Kidney tubule cell (primary cell): ENCODE measurements around the gene MTIF3.

Experiments
- DNase-seq: peaks from one replicate; pipeline ENCODE4 v3.0.0-alpha.2; 2018; ENCODE audit warnings: low spot score

The MTIF3 gene, protein sequence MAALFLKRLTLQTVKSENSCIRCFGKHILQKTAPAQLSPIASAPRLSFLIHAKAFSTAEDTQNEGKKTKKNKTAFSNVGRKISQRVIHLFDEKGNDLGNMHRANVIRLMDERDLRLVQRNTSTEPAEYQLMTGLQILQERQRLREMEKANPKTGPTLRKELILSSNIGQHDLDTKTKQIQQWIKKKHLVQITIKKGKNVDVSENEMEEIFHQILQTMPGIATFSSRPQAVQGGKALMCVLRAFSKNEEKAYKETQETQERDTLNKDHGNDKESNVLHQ

DNA sequence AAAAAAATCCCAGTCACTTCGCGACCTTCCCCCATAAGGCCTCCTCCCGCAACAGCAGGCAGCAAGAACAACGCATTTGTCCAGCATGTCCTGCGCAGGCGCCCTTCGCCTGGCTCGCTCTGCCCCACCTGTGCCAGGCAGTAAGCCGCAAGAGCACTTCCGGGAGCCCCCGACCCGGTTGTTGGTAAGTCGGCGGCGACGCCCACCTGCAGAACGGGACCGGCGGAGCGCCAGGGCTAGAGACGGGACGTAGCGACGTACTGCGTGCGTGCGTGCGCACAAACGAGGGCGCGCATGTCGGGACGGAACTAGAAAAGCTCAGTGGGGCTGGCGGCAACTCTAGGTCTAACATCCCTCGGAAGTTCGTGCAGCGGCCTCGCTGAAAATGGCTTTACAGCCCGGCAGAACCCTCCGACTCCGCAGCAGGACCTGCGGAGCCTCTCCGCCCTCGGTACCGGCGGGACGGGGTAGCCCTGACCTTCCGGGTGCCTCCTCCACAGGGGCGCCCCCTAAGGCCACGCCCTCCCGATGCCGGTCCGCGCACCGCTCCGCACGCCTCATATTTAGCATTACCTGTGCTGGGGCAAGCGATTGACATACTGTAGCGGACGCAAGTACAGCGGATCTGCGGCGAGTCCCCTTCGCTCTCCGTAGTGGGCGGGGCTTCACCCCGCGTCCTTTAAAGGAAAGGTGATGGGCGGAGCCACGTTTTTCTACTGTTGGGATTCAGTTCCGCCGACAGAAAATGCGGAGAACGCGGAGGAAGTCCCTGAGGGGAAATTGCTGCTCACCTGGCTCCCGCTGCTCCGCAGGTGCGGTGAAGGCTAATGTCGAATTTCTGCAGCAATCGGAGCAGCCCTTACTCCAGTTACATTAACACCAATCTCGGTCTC is at the start of gene MTIF3:
Gene MTIF3, minus strand, starts transcription at position 629 of the 893 bp plus-strand sequence. CDS start 10,116 bp downstream, outside the sequence.
- peak; percentile 97 for DNase-seq

DNA sequence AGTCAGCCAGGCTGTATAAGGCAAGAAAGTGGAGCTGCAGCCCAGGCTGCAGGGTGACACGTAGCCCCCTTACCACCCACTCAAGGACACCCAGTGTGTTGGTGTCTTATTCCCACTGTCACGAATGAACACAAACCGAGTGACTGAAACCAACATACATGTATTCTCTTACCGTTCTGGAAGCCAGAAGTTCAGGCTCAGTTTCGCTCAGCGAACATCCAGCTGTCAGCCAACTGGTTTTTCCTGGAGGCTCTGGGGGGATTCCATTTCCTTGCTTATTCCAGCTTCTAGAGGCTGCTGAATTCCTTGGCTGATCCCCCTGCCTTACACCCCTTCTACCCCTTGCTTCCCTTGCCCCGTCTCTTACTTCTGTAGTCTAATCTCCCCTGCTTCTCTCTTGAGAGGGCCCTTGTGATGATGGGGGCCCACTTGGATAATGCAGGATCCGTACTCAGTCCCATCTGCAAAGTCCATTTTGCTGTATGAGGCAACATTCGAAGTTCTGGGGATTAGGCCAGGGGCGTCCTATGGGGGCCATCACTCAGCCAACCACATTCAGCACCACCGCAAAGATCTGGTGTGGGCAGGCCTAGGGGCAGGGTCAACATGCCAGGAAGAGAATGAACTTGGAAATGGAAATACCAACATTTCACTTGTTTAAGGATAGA is 47.3 kb upstream of the MTIF3 start:
- no peak for DNase-seq

DNA sequence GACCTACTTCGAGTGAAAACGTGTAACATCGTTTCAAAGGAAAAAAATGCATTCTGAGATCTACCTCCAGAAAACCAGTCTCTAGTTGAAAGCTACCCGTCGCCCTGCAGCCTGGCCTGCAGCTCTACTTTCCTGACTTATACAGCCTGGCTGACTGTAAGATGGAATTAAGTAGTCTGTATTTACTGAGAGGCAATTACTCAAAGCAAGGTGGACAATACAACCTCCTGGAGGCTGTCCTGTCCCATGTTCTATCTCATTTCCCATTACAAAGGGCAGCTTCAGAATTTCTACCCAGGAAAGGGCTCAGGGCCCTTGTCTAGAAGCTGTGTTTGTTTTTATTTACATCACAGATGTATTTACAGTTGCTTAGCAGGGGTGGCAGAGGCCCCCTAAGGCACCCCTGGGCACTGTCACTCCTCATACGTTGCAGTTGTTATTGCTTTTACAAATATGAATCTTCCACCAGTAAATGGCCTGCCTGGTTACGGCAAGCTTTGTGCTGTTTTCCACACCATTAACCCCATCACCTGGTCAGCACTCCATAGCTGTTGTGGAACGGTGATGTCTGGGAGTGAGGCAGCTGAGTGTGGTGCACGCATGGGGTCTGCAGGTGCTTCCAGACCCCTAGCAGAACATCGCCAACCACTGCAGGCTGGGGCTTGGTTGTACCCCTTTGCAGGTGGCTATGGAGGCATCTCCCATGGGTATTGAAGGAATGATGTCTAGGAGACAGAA is 46.3 kb upstream of the MTIF3 start:
- DNase-seq: no peak

DNA sequence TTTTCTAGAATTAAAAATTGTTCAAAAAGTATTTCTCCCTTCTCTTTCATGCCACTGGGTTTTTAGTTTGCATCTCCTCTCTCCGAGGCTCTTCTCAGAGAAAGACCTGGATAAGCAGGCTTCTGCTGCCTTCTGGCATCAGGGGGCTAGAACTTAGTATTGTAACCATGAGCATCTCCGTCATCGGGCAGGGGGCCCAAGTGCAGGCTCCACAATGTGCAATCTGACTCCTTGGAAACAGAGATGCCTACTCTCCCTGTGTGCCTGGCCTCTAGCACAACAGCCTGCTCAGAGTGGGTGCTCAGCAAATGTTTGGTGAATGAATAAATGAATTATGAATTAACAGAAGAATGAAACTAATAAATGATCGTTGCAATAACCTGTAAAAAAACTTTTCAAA is 45.6 kb upstream of the MTIF3 start:
- DNase-seq: no peak

DNA sequence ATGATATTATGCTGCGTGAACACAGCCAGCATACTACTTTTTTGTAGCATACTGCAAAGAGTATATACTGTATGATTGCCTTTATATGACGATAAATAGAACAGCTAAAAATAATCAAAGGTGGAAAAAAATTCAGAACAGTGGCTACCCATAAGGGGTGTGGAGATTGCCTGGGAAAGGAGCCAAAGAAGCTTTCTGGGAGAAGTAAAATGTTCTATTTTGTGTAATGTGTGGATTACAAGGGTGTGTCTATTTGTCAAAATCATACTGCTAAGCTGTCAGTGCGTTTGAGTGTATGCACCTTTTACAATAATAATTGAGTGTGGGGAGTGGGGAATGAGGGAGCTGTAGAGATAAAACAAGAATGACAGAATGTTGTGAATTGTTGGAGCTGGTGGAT is 45.2 kb upstream of the MTIF3 start:
- no peak for DNase-seq

DNA sequence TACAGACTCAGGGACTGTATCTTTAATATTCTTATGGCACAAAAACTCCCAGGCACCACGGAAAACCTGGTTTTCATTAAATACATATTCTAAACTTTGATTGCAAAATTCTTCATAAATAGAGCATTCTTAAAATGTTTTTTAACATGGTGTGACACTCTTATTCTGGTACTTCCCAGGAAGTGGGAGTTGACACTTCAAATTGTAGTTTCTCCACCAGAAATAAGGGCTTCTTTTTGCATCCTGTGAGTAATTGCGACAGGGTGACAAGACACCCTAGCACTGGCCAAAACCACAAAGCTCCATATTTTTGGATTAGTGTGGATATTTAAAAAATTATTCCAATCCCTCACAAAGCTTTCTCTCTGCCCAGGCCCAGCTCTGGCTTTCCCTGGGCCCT is 43.6 kb upstream of the MTIF3 start:
- DNase-seq: no peak

DNA sequence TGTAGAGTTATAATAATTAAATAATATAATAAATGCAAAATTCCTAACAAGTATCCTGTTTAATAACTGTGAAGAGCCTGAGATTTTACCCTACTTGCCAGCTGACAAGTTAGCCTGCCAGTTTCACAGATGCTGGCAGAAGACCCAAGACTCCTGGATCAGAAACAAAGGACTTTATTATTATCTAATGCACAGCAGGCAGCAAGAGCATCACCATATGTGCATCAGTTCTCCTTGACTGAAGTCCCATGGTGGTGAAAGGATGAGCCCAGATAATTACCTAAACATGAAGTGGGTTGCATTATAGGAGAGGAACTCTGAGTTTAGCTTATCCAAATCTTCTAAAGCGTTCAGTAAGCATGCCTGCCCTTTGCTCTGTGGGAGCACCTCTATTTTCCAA is 39.1 kb upstream of the MTIF3 start:
- DNase-seq: no peak

DNA sequence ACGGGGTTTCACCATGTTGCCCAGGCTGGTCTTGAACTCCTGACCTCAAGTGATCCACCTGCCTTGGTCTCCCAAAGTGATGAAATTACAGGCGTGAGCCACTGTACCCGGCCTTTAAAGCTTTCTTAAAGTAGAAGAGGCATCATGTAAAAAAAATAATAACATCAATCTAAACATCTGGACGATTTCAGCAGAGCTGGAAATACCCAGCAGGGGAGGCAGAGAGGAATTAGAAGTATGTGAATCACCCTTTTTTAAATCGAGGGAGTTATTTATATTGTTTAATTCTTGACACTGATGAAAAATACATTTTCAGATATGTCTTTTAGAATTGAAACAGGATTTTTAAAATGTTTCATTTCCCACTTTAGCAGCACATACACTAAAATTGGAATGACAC is 37.4 kb upstream of the MTIF3 start:
- DNase-seq: no peak

DNA sequence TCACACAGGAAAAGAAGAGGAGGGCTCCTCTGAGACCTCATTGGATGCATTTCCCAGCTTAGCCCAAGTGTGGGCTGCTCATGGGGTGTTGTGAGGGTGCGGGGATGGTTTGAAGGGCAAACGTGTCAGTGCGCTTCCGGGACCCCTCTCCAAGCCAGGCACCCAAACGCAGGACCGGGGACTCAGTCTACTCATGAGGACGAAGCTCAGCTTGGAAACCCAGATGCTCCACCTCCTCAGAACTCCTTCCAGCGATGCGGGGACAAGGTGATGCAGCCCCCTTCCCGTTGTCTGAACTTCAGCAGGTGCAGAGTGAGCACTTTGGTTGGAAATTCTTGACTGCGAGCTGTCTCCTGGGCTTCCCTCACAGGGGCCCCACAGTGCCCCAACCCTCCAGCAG is 33.1 kb upstream of the MTIF3 start:
- DNase-seq: no peak

DNA sequence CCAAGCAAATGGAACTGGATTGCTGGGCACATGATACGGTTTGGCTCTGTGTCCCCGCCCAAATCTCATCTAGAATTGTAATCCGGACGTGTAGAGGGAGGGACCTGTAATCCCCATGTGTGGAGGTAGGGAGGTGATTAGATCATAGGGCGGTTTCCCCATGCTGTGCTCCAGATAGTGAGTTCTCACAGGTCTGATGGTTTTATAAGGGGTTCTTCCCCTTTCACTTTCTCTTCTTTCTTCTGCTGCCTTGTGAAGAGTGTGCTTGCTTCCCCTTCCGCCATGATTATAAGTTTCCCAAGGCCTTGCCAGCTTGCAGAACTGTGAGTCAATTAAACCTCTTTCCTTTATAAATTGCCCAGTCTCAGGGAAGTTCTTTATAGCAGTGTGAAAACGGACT is 32.6 kb upstream of the MTIF3 start:
- DNase-seq: no peak

DNA sequence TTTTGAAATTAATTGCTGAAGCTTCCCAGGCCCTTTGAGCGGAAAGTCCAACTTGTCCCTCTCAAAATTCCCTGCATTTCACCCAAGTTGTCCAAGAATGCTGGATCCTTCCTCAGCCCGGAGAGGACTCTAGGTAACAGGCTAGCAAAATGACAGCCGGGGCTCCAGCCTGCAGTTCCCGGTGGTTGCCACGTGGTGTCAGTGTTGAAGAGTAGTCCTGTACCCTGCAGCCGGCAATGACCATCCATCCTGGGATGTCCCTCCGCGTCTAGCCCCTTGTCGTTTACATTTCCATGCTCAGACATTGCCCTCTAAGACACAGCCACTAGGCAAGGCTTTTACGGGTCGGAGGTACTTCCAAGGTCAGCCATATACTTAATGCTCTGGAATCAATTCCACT is 31.4 kb upstream of the MTIF3 start:
- peak; percentile 49 for DNase-seq

DNA sequence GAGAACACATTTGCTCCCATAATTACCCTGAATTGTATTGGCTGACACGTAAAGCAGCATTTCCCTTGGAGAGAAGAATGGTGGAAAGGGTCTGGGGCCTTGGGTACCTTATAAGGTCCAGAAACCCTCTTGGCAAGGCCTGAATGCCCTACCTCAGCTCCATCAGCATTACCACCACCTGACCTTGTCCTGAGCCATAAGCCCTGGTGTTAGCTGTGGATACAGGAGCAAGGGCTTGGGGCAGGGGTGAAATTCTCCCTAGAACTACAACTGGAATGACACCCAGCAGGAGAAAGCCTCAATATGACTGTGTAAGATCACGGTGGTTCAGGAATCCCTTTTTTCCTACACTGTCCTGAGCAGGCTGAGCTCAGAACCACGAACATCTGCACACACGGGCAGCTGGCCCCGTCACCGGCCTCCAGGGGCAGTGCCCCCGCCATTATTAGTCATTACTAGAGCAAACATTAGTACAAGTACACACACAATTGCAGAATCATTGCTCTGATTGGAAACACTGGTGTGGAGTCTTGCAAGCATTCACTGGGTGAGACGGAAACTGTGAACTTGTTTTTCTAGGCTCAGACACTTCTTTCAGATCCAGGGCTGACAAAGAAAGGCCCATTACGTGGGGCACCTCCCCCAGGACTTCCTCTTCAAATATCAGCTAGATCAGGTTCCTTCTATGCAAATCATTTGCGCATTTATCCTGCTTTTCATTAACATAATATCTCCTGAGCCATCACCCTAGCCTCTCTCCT is 26.8 kb upstream of the MTIF3 start:
- peak; percentile 55 for DNase-seq

DNA sequence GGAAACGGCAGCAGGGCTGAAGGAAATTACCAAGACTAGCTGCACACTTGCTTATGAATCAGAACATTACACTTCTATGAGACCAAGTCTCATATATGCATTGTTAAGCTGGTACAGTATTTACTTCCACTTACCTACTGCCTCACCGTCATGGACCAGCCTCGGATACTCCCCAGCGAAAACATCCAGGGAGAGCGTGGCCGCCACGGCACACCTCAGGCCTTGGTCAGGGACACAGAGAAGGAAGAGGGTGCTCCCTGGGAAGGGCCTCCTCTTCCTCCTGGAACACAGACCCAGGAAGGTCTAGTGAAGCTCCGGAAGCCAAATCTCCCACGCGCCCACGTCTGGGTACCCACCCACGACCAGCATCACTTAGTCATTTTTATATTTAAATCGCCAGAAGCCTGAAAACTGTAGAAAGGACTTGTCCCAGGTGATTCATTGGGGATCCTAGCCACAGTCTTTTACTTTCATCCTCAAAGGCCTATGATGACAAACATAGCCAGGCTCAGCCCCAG is 24.4 kb upstream of the MTIF3 start:
- no peak for DNase-seq

DNA sequence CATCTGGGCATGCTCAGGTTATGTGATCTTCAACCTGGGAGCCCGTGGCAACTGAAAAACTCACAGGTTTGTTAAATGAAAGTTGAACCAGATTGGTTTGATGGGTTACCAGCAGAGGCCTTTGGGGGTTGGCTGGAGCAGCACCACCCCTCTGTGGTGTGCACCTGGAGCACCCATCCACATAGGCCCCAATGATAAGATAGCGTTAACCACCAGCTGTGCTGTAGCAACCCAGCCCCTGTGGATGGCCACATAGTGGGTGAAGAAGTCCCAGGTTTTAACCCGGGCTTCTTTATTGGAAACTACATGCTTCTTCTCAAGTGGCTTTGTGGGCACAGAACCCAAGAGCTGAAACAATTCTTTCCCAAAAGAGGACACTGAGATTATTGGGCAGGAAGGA is 22.6 kb upstream of the MTIF3 start:
- DNase-seq: no peak

DNA sequence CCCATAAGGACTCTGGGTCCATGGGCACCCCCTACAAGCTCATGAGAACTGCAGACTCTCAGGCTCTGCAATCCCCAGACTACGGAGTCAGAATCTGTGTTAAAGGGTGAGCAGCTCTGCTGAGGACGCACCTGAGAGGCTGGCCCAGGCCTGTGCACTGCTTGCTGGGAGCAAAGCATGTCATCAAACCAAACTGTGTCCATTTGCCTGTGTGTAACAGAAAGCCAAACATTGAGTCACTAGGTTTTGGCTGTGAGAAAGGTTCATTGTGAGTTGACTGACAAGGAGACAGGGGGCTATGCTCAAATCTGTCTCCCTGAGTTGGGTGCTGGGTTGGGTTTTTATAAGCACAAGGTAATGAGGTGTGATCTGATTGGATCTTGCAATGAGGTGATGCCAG is 22.1 kb upstream of the MTIF3 start:
- no peak for DNase-seq

DNA sequence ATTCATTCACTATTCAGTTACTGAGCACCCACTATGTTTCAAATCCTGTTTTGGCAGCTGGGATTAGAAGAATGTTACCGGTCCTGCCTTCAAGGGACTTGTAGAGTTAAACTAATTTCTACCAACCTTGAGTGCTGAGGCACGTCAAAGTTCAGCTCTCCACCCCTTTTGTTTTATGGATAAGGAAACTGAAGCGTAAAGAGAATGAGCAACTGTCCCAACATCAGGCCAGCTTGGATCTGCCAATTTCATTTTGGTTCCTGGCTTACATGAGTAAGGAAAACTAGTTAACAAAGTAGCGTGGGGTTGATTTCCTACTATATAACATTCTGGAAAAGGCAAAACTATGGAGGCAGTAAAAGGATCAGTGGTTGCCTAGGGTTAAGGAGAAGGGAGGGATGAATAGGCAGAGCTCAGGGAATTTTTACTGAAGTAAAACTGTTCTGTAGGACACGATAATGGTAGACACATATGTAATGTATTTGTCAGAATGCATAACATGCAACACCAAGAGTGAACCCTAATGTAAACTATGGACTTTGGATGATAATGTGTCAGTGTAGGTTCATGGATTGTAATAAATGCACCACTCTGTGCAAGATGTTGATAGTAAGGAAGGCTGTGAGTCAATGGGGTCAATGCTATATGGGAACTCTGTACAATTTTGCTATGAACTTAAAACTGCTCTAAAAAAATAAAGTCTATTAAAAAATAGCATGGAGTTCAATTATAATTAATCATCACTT is 19.9 kb upstream of the MTIF3 start:
- DNase-seq: no peak

DNA sequence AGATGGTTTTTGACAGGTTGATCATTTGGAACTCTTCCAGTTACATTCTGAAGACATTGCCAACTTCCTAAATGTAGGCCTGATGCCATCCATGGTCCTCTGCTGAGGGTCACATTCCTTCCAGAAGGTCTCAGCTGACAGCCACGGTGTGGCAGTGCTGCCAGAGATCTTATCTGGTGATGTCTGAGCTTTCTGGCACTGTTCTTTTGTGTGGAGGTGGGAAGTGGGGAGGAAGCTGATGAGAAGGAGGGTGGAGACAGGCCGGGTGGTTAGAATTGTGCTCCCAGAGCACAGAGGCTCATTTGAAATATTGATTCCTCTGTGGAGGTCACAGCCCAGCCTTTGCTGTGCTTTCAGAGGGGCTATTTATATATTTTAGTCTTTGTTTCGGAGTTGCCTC is 16.1 kb upstream of the MTIF3 start:
- no peak for DNase-seq

DNA sequence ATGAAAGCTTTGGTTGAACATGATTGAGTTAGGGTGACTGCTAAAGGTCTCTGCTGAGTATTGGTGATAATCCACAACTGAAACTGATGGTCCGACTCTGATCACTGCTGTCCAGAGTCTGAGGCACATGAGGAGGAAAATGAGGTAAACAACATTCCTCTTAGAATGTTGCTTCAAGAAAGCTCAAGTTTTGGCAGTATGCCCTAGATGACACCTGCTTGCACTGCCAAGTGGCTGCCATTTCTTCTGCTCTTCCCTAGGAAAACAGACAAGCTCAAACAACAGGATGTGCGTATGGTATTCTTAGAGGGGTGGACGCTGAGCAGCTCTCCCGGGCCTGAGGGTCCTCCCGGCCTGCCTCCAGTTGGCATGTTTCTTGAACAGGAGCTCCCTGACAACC is 15.2 kb upstream of the MTIF3 start:
- no peak for DNase-seq

DNA sequence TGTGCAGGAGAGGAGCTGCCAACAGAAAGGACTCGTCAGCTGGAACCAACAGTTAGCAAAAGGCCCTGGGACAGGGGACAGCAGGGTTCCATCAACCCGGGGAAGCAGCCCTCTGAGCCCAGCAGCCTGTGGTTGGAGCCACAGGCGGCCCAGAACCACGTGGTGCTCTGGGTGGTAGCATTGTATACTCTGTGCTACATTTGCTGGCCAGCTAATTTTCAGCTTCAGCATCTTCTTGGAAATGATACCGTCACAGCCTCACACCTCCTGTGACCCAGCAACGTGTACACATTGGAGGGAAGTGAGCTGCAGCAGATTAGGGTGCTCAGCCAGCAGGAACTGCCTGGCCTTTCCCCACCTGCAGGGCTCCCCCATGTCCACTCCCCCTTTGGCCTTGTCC is 13.1 kb upstream of the MTIF3 start:
- no peak for DNase-seq

DNA sequence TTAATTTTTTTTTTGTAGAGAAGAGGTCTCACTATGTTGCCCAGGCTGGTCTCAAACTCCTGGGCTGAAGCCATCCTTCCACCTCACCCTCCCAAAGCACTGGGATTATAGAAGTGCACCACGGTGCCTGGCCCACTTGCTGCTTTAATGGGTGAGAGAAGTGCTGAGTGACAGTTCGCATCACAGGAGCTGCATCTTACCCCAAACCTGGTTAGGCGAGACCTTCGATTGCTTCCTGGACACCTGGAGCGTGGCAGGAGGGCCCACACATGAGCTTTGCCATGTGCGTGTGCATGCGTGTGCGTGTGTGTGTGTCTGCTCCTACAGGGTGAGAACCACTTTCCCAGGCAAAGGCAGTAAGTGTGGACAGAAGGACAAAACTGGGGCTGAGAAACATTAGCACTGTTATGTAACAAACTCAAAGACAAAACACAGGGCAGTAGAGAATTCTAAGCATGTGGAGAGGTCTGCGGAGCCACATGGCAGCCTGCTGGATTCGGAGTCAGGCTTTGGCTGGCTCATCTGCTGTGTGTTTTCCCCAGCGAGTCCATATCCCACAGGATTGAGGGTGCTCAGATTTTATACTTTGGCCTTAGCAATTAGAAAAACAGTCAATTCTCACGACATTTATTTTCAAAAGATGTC is 11.7 kb upstream of the MTIF3 start:
- no peak for DNase-seq
